Measurements from ENCODE around the gene MLXIP.

MLXIP gene

DNA sequence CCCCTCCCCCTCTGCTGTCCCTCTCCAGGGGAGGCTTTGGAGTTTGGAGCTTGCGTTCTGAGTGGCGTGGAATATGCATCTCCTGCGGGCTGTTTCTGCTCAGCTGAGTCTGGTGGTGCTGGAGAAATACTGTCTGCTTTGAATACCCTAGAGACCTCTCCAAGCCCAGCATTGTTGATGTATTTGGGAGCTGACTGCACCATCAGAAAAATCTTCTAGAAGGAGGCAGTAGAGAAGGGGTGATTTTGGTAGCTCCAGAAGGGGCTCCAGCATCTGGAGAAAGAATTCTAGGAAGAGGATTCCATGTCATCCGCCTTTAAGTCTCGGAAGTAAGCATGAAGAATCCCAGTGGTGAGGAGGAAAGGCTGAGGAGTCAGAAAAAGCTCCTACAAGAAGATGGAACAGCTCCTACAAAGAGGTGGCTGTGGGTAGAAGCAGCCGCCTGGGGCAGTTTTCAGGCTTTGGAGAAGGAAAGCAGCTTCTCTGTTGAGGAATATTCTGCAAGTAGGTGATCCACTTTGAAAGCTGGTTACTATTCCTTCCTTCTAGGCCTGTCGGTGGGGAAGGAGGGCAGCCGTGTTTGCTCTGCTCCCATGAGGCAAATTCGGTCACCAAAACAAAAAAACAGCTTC lies 9.7 kb downstream of the MLXIP start:
- Histone ChIP-seq H3K9me2 (replicated peaks; ENCODE audit: insufficient read depth, low read length) (no peaks in the 10 kb centered on the region), H3K4me2 (ENCODE audit: low read depth, low read length, poor library complexity, severe bottlenecking) (no peak overlapping the region), H2AFZ (ENCODE audit: low read depth, low read length, severe bottlenecking) (no peak overlapping the region), H3K27ac (ENCODE audit: low read depth, low read length) (no peak overlapping the region), H3K9me3 (ENCODE audit: insufficient read depth, low read length) (no peaks in the 10 kb centered on the region), H3K36me3 (ENCODE audit: low read length) (no peaks in the 10 kb centered on the region), H3K79me2 (ENCODE audit: insufficient read depth, low read length) (peaks cover 83% of the 10 kb centered on the region), H3K27me3 (ENCODE audit: low read length) (no peaks in the 10 kb centered on the region), H4K20me1 (ENCODE audit: low read depth, low read length) (no peaks in the 10 kb centered on the region), H3K4me3 (ENCODE audit: insufficient read depth, low read length, poor library complexity, severe bottlenecking) (no peak overlapping the region), H3F3A (ENCODE audit: insufficient read depth) (no peaks in the 10 kb centered on the region), H3K9ac (ENCODE audit: low read length) (no peak overlapping the region)
- no peak for TF ChIP-seq EZH2phosphoT487 (conservative IDR thresholded peaks at IDR 0.05; ENCODE audit: low read length)
- TF ChIP-seq, protein P1, sequence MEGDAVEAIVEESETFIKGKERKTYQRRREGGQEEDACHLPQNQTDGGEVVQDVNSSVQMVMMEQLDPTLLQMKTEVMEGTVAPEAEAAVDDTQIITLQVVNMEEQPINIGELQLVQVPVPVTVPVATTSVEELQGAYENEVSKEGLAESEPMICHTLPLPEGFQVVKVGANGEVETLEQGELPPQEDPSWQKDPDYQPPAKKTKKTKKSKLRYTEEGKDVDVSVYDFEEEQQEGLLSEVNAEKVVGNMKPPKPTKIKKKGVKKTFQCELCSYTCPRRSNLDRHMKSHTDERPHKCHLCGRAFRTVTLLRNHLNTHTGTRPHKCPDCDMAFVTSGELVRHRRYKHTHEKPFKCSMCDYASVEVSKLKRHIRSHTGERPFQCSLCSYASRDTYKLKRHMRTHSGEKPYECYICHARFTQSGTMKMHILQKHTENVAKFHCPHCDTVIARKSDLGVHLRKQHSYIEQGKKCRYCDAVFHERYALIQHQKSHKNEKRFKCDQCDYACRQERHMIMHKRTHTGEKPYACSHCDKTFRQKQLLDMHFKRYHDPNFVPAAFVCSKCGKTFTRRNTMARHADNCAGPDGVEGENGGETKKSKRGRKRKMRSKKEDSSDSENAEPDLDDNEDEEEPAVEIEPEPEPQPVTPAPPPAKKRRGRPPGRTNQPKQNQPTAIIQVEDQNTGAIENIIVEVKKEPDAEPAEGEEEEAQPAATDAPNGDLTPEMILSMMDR (IDR thresholded peaks at IDR 0.05; ENCODE audit: insufficient read depth, low read length, poor library complexity, severe bottlenecking): no peak

DNA sequence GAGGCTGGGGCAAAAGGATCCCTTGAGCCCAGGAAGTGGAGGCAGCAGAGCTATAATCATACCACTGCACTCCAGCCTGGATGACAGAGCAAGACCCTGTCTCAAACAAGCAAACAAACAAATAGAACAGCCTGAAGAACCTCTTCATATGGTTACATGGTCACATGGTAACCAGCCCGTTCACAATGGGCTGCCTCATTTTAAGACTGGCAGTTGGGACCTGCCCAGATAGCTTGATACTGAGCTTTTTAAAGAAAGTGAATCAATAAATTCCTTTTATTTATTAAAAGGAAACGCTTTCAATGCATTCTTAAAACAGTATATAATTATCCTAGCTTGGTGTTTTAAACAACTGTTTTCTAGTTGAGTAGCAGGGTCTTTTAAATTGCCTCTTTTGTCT lies 10.5 kb downstream of the MLXIP start:
- Histone ChIP-seq H4K20me1 (ENCODE audit: low read depth, low read length) (no peaks in the 10 kb centered on the region), H3K4me2 (ENCODE audit: low read depth, low read length, poor library complexity, severe bottlenecking) (no peak overlapping the region)

DNA sequence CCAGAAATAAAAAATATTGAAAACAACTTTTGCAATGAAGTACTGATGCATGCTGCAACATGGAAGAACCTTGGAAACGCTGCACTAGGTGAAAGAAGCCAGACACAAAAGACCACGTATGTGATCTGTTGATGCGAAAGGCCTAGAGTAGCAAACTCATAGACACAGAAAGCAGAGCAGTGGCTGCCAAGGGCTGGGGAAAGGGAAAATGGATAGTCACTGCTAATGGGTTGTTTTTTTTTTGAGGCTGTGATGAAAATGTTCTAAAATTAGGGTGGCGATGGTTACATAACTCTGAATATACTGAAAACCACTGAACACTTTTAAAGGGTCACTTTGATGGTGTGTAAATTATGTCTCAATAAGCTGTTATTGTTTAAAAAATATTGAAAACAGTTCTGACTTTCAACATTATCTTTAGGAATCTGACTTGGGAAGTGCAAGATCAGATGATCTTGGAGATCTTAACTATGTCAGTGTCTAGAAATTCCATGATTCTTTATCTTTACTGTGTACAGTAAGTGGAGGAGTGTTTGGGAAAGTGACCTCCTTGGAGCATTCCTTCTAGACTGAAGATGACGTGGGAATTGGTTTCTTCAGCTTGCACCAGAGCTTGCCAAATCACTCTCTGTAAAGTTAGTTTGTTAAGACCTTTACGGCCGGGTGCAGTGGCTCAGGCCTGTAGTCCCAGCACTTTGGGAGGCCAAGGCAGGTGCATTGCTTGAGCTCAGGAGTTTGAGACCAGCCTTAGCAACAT lies 12.4 kb downstream of the MLXIP start:
- Histone ChIP-seq H3K4me2 (ENCODE audit: low read depth, low read length, poor library complexity, severe bottlenecking) (no peak overlapping the region), H3K27ac (ENCODE audit: low read depth, low read length) (no peak overlapping the region), H3K79me2 (ENCODE audit: insufficient read depth, low read length) (peaks cover 89% of the 10 kb centered on the region)

More for the DNA sequence above, 10.5 kb downstream of the MLXIP start:
- Histone ChIP-seq H3K79me2 (ENCODE audit: insufficient read depth, low read length) (peaks cover 83% of the 10 kb centered on the region), H3K27ac (ENCODE audit: low read depth, low read length) (no peak overlapping the region; the same call in 1 of the 2 replicates), H3K36me3 (ENCODE audit: low read length) (no peaks in the 10 kb centered on the region), H3K9ac (ENCODE audit: low read length) (no peak overlapping the region), H3K27me3 (ENCODE audit: low read length) (no peaks in the 10 kb centered on the region), H3F3A (ENCODE audit: insufficient read depth) (no peaks in the 10 kb centered on the region), H3K9me2 (replicated peaks; ENCODE audit: insufficient read depth, low read length) (no peaks in the 10 kb centered on the region), H2AFZ (ENCODE audit: low read depth, low read length, severe bottlenecking) (no peak overlapping the region), H3K4me3 (ENCODE audit: insufficient read depth, low read length, poor library complexity, severe bottlenecking) (no peak overlapping the region), H3K9me3 (ENCODE audit: insufficient read depth, low read length) (no peaks in the 10 kb centered on the region)
- TF ChIP-seq EZH2phosphoT487 (conservative IDR thresholded peaks at IDR 0.05; ENCODE audit: low read length): no peak
- TF ChIP-seq, protein P1 (IDR thresholded peaks at IDR 0.05; ENCODE audit: insufficient read depth, low read length, poor library complexity, severe bottlenecking): no peak

More for the DNA sequence above, 12.4 kb downstream of the MLXIP start:
- H3K9me3 ChIP-seq (ENCODE audit: insufficient read depth, low read length): no peaks in the 10 kb centered on the region
- no peak overlapping the region for H3K4me3 ChIP-seq (ENCODE audit: insufficient read depth, low read length, poor library complexity, severe bottlenecking)
- H3K9ac ChIP-seq (ENCODE audit: low read length): no peak overlapping the region
- H4K20me1 ChIP-seq (ENCODE audit: low read depth, low read length): no peaks in the 10 kb centered on the region
- H3K27me3 ChIP-seq (ENCODE audit: low read length): no peaks in the 10 kb centered on the region
- H3F3A ChIP-seq (ENCODE audit: insufficient read depth): peaks cover 5% of the 10 kb centered on the region
- no peaks in the 10 kb centered on the region for H3K36me3 ChIP-seq (ENCODE audit: low read length)
- H3K9me2 ChIP-seq (replicated peaks; ENCODE audit: insufficient read depth, low read length): no peaks in the 10 kb centered on the region
- TF ChIP-seq EZH2phosphoT487 (conservative IDR thresholded peaks at IDR 0.05; ENCODE audit: low read length): no peak
- TF ChIP-seq, protein P1 (IDR thresholded peaks at IDR 0.05; ENCODE audit: insufficient read depth, low read length, poor library complexity, severe bottlenecking): no peak
- H2AFZ ChIP-seq (ENCODE audit: low read depth, low read length, severe bottlenecking): no peak overlapping the region
